Sigmoid colon (tissue), 7 donors: Measurements from ENCODE around the gene NSMF. TPM values are rescaled to one million over a fixed set of nuclear protein-coding genes. Genes with fewer than 3 reads are reported as not detected.

Experiments used
- DNase-seq: peaks from one replicate; pipeline ENCODE4 v3.0.0-alpha.2; 2019
- H3K27ac ChIP-seq, 4 donors: fragments of 200-600 bp; sonication (generic); one replicate each; pipeline ENCODE4 v1.5.1; 2016 to 2019; ENCODE audit warnings: mild to moderate bottlenecking in 1 of 4
- H3K27me3 ChIP-seq, 3 donors: fragments of 200-600 bp; sonication (generic); one replicate each; pipeline ENCODE4 v1.5.1; 2019; ENCODE audit warnings: mild to moderate bottlenecking in 1 of 3
- H3K36me3 ChIP-seq, 4 donors: fragments of 200-600 bp; sonication (generic); one replicate each; pipeline ENCODE4 v1.5.1; 2016 to 2019
- H3K4me1 ChIP-seq, 4 donors: fragments of 200-600 bp; sonication (generic); one replicate each; pipeline ENCODE4 v1.5.1; 2017 to 2019
- H3K4me3 ChIP-seq, 4 donors: fragments of 200-600 bp; sonication (generic); one replicate each; pipeline ENCODE4 v1.5.1; 2017 to 2019; ENCODE audit warnings: mild to moderate bottlenecking in 2 of 4, moderate library complexity in 1 of 4
- H3K9me3 ChIP-seq, 4 donors: fragments of 200-600 bp in 3 of 4; sonication (generic) in 3 of 4; one replicate each; pipeline versions ENCODE4 v1.5.1 to v1.6.1; 2013 to 2019
- CTCF ChIP-seq, 4 experiments: fragments of 450-650 bp in 3 of 4; fragments of 200-600 bp in 1 of 4; IDR thresholded peaks; one replicate each; pipeline ENCODE4 v1.5.1; 2016 to 2019; ENCODE audit warnings: antibody characterized with exemption in 4 of 4, mild to moderate bottlenecking in 3 of 4, moderate library complexity in 2 of 4
- EP300 ChIP-seq, 4 donors: sonication (generic); formaldehyde crosslinking; IDR thresholded peaks; one replicate each; pipeline ENCODE4 v1.6.1; 2017; ENCODE audit warnings: antibody characterized with exemption in 4 of 4
- POLR2A ChIP-seq, 2 donors: fragments of 450-650 bp; IDR thresholded peaks; one replicate each; pipeline ENCODE4 v1.6.1; 2016; ENCODE audit warnings: antibody characterized with exemption in 2 of 2, mild to moderate bottlenecking in 2 of 2, moderate library complexity in 2 of 2
- POLR2AphosphoS5 ChIP-seq, 4 donors: sonication (generic); formaldehyde crosslinking; IDR thresholded peaks; one replicate each; pipeline ENCODE4 v1.6.1; 2017; ENCODE audit warnings: antibody characterized with exemption in 4 of 4
- WGBS, 2 donors: extraction: QIAGEN DNeasy Blood & Tissue Kit; methylation state at CpG; one replicate each; pipeline ENCODE4 v1.1.7; 2013; 5-methylcytosine and 5-hydroxymethylcytosine counted together
- intact Hi-C: fragments of 100-400 bp; cut with DNase I; formaldehyde crosslinking; loops from one replicate; pipeline ENCODE4 v1.15.1; 2023
- polyA plus RNA-seq, 3 donors: library from polyadenylated mRNA; stranded (reverse); fragments of 200-250 nt; gene quantifications; one replicate each; pipeline ENCODE4 v1.2.3, GENCODE V29; 2013
- total RNA-seq, 4 donors: library from RNA; depleted of rRNA; stranded (reverse); fragments of >200 nt; gene quantifications; one replicate each; pipeline ENCODE4 v1.1.0, GENCODE V29; 2016
- donor health status: healthy with polysubstance abuse.
- donor health status: Bipolar disorder and iron deficiency.
- donor health status: healthy.

The NSMF gene
- total and polyA plus RNA-seq, 7 donors, result 21.8 to 50.4 (median 31.2) TPM

- Histone ChIP-seq H3K27ac (no peak overlapping the region), H3K9me3 (no peaks in the 10 kb centered on the region), H3K36me3 (peaks cover 0 to 5% (median 0%) of the 10 kb centered on the region in 4 donors), H3K27me3 (no peaks in the 10 kb centered on the region), H3K4me1 (no peaks in the 10 kb centered on the region), H3K4me3 (no peak overlapping the region)
- TF ChIP-seq CTCF (IDR thresholded peaks at IDR 0.05), result no peak
- no peak for TF ChIP-seq POLR2AphosphoS5 (IDR thresholded peaks at IDR 0.05)
- TF ChIP-seq POLR2A (IDR thresholded peaks at IDR 0.05), result no peak
- TF ChIP-seq EP300 (IDR thresholded peaks at IDR 0.05), result no peak
- DNase-seq, result peak; percentile 68
- intact Hi-C loops, result no loop called here
- WGBS, 2 donors, result 29 to 72% methylated on average over 6 of the region's 6 CpGs
Measured at GRCh38 chr9:137488327-137488653, 29.2 kb upstream of the NSMF start.

GRCh38 chr9:137487454-137488326, 28.6 kb upstream of the NSMF start:
- no peak overlapping the region for H3K4me3 ChIP-seq
- H3K27ac ChIP-seq, result no peak overlapping the region
- WGBS, 2 donors, result 22 to 70% methylated on average over 41 of the region's 41 CpGs
- H3K4me1 ChIP-seq, result peaks cover 0 to under 1% (median 0%) of the 10 kb centered on the region in 4 donors
- DNase-seq, result peak; percentile 60
- H3K27me3 ChIP-seq, result no peaks in the 10 kb centered on the region
- peaks cover 0 to 5% (median 0%) of the 10 kb centered on the region in 4 donors for H3K36me3 ChIP-seq
- TF ChIP-seq POLR2A (IDR thresholded peaks at IDR 0.05) (no peak), POLR2AphosphoS5 (IDR thresholded peaks at IDR 0.05) (no peak), EP300 (IDR thresholded peaks at IDR 0.05) (no peak), CTCF (IDR thresholded peaks at IDR 0.05) (no peak)
- no peaks in the 10 kb centered on the region for H3K9me3 ChIP-seq
- intact Hi-C loops, result no loop called here

- H3K4me1 ChIP-seq, result peaks cover 0 to 10% (median 8%) of the 10 kb centered on the region in 4 donors
- WGBS, 2 donors, result 70 to 87% methylated on average over 35 of the region's 35 CpGs
- no peak overlapping the region for H3K4me3 ChIP-seq
- TF ChIP-seq CTCF (IDR thresholded peaks at IDR 0.05), result no peak
- no peak for TF ChIP-seq POLR2AphosphoS5 (IDR thresholded peaks at IDR 0.05)
- TF ChIP-seq EP300 (IDR thresholded peaks at IDR 0.05), result no peak
- no peak for TF ChIP-seq POLR2A (IDR thresholded peaks at IDR 0.05)
- no peaks in the 10 kb centered on the region for H3K9me3 ChIP-seq
- no peaks in the 10 kb centered on the region for H3K27me3 ChIP-seq
- intact Hi-C loops, result no loop called here
- peaks cover 0 to 5% (median 0%) of the 10 kb centered on the region in 4 donors for H3K36me3 ChIP-seq
- peak; percentile 56 for DNase-seq
- no peak overlapping the region for H3K27ac ChIP-seq
Measured at GRCh38 chr9:137486545-137487453, 27.7 kb upstream of the NSMF start.

GRCh38 chr9:137486141-137486490, 27.0 kb upstream of the NSMF start:
- no peak for TF ChIP-seq POLR2A (IDR thresholded peaks at IDR 0.05)
- TF ChIP-seq POLR2AphosphoS5 (IDR thresholded peaks at IDR 0.05), result no peak
- no peak for TF ChIP-seq EP300 (IDR thresholded peaks at IDR 0.05)
- TF ChIP-seq CTCF (IDR thresholded peaks at IDR 0.05), result no peak
- no peak for DNase-seq
- H3K4me3 ChIP-seq, result no peak overlapping the region
- intact Hi-C loops, result no loop called here
- no peak overlapping the region for H3K27ac ChIP-seq
- H3K4me1 ChIP-seq, result peaks cover 0 to 12% (median 9%) of the 10 kb centered on the region in 4 donors
- peaks cover 0 to 5% (median 0%) of the 10 kb centered on the region in 4 donors for H3K36me3 ChIP-seq
- WGBS, 2 donors, result 89 to 95% methylated on average over 15 of the region's 15 CpGs
- H3K27me3 ChIP-seq, result no peaks in the 10 kb centered on the region
- no peaks in the 10 kb centered on the region for H3K9me3 ChIP-seq
